H9 (cell line): ENCODE measurements around the gene ZNF358. TPM values are rescaled to one million over a fixed set of nuclear protein-coding genes. Genes with fewer than 3 reads are reported as not detected.

ENCODE experiments used
- DNase-seq: peaks from one replicate; pipeline ENCODE4 v3.0.0-alpha.2; 2017
- H2AFZ ChIP-seq: one replicate; pipeline ENCODE4 v1.6.1; 2013; ENCODE audit warnings: mild to moderate bottlenecking, low read length, control low read depth, moderate library complexity
- H2AK5ac ChIP-seq: 2 replicates; pipeline ENCODE4 v1.6.1; 2013; ENCODE audit warnings: low read length, control low read depth, mixed read lengths; ENCODE audit not compliant: insufficient read length
- H2BK120ac ChIP-seq: one replicate; pipeline ENCODE4 v1.6.1; 2013; ENCODE audit warnings: low read depth, mild to moderate bottlenecking, low read length, control low read depth, inconsistent platforms; ENCODE audit not compliant: poor library complexity, severe bottlenecking
- H2BK12ac ChIP-seq: 2 replicates; pipeline ENCODE4 v1.6.1; 2013; ENCODE audit warnings: low read length, control low read depth, mixed read lengths, low read depth; ENCODE audit not compliant: insufficient read length
- H2BK15ac ChIP-seq: 2 replicates; pipeline ENCODE4 v1.6.1; 2013; ENCODE audit warnings: low read depth, low read length, control low read depth
- H2BK20ac ChIP-seq: one replicate; pipeline ENCODE4 v1.6.1; 2013; ENCODE audit warnings: low read depth, mild to moderate bottlenecking, low read length, control low read depth, inconsistent platforms; ENCODE audit not compliant: poor library complexity, severe bottlenecking
- H2BK5ac ChIP-seq: 2 replicates; pipeline ENCODE4 v1.6.1; 2013; ENCODE audit warnings: low read length, control low read depth, mixed read lengths; ENCODE audit not compliant: insufficient read length
- H3K14ac ChIP-seq: 2 replicates; pipeline ENCODE4 v1.6.1; 2013; ENCODE audit warnings: low read length, control low read depth; ENCODE audit not compliant: insufficient read depth
- H3K18ac ChIP-seq: 2 replicates; pipeline ENCODE4 v1.6.1; 2013; ENCODE audit warnings: low read depth, mild to moderate bottlenecking, mixed read lengths, low read length, control low read depth; ENCODE audit not compliant: insufficient read length
- H3K23ac ChIP-seq: 2 replicates; pipeline ENCODE4 v1.6.1; 2013; ENCODE audit warnings: low read length, control low read depth, mixed read lengths, low read depth; ENCODE audit not compliant: insufficient read length
- H3K23me2 ChIP-seq: 2 replicates; pipeline ENCODE4 v1.6.1; 2013; ENCODE audit warnings: low read depth, mild to moderate bottlenecking, mixed read lengths, low read length, control low read depth; ENCODE audit not compliant: insufficient read length, poor library complexity, severe bottlenecking
- H3K27ac ChIP-seq: 2 replicates; pipeline ENCODE4 v1.5.1; 2013; ENCODE audit warnings: low read length, control low read depth, mixed read lengths, low read depth; ENCODE audit not compliant: insufficient read length
- H3K27me3 ChIP-seq: 2 replicates; pipeline ENCODE4 v1.6.1; 2013; ENCODE audit warnings: low read length, control low read depth, inconsistent platforms; ENCODE audit not compliant: insufficient read depth
- H3K4ac ChIP-seq: 2 replicates; pipeline ENCODE4 v1.6.1; 2013; ENCODE audit warnings: low read depth, mild to moderate bottlenecking, control low read depth, inconsistent platforms, low read length, moderate library complexity
- H3K4me1 ChIP-seq: 2 replicates; pipeline ENCODE4 v1.6.1; 2013; ENCODE audit warnings: low read length, control low read depth, inconsistent platforms; ENCODE audit not compliant: insufficient read depth
- H3K4me2 ChIP-seq: 2 replicates; pipeline ENCODE4 v1.6.1; 2013; ENCODE audit warnings: low read length, control low read depth, mixed read lengths; ENCODE audit not compliant: insufficient read length, insufficient read depth
- H3K56ac ChIP-seq: 2 replicates; pipeline ENCODE4 v1.6.1; 2013; ENCODE audit warnings: low read depth, mild to moderate bottlenecking, mixed read lengths, low read length, control low read depth; ENCODE audit not compliant: insufficient read length
- H3K79me1 ChIP-seq: 2 replicates; pipeline ENCODE4 v1.6.1; 2013; ENCODE audit warnings: low read depth, mild to moderate bottlenecking, moderate library complexity, low read length, control low read depth, inconsistent platforms; ENCODE audit not compliant: insufficient read depth, poor library complexity, severe bottlenecking
- H3K79me2 ChIP-seq: 2 replicates; pipeline ENCODE4 v1.6.1; 2013; ENCODE audit warnings: low read length, control low read depth, inconsistent platforms; ENCODE audit not compliant: insufficient read depth
- H3K9ac ChIP-seq: 2 replicates; pipeline ENCODE4 v1.6.1; 2013; ENCODE audit warnings: low read length, control low read depth, mixed read lengths; ENCODE audit not compliant: insufficient read length; ENCODE audit errors: extremely low read depth
- H3K9me3 ChIP-seq: one replicate; pipeline ENCODE4 v1.6.1; 2013; ENCODE audit warnings: low read depth, low read length, inconsistent platforms; ENCODE audit not compliant: control insufficient read depth
- H3T11ph ChIP-seq: one replicate; pipeline ENCODE4 v1.6.1; 2013; ENCODE audit warnings: mild to moderate bottlenecking, low read length, control low read depth, inconsistent platforms
- H4K20me1 ChIP-seq: one replicate; pipeline ENCODE4 v1.6.1; 2013; ENCODE audit not compliant: control insufficient read depth, insufficient read length, insufficient read depth
- H4K5ac ChIP-seq: 2 replicates; pipeline ENCODE4 v1.6.1; 2013; ENCODE audit warnings: low read depth, mild to moderate bottlenecking, mixed read lengths, low read length, control low read depth; ENCODE audit not compliant: insufficient read length
- H4K8ac ChIP-seq: replicated peaks from 2 replicates; pipeline ENCODE4 v1.6.1; 2013; ENCODE audit warnings: low read length, control low read depth, mixed read lengths, low read depth; ENCODE audit not compliant: insufficient read length
- H4K91ac ChIP-seq: 2 replicates; pipeline ENCODE4 v1.6.1; 2013; ENCODE audit warnings: low read depth, mild to moderate bottlenecking, moderate library complexity, mixed read lengths, low read length, control low read depth; ENCODE audit not compliant: insufficient read length
- H3K27ac Mint-ChIP-seq, 3 experiments: 2 replicates in 2 of 3; 3 replicates in 1 of 3; pipeline ENCODE4 v1.8.0; 2020 to 2021; ENCODE audit warnings: mixed read lengths in 3 of 3, mild to moderate bottlenecking in 1 of 3, moderate library complexity in 1 of 3
- H3K27me3 Mint-ChIP-seq: 2 replicates; pipeline ENCODE4 v1.8.0; 2021; ENCODE audit warnings: low read depth, mild to moderate bottlenecking, moderate library complexity, mixed read lengths
- H3K36me3 Mint-ChIP-seq, 3 experiments: 2 replicates in 2 of 3; 3 replicates in 1 of 3; pipeline ENCODE4 v1.8.0; 2020 to 2021; ENCODE audit warnings: low read depth in 3 of 3, mixed read lengths in 3 of 3; ENCODE audit not compliant: insufficient read depth in 1 of 3
- H3K4me1 Mint-ChIP-seq, 2 experiments: 2 replicates each; pipeline ENCODE4 v1.8.0; 2020; ENCODE audit warnings: mixed read lengths in 2 of 2
- H3K4me3 Mint-ChIP-seq, 2 experiments: 2 replicates in 1 of 2; 3 replicates in 1 of 2; pipeline ENCODE4 v1.8.0; 2020 to 2021; ENCODE audit warnings: mild to moderate bottlenecking in 2 of 2, mixed read lengths in 2 of 2, moderate library complexity in 1 of 2
- H3K9me3 Mint-ChIP-seq, 2 experiments: 2 replicates in 1 of 2; 3 replicates in 1 of 2; pipeline ENCODE4 v1.8.0; 2020; ENCODE audit warnings: mild to moderate bottlenecking in 2 of 2, mixed read lengths in 2 of 2, moderate library complexity in 1 of 2
- CTCF ChIP-seq: fragments of 200-600 bp; sonication (generic); conservative IDR thresholded peaks from 3 replicates; pipeline ENCODE4 v1.8.0; 2021; ENCODE audit warnings: antibody characterized with exemption, mild to moderate bottlenecking
- WGBS: extraction: QIAGEN DNeasy Blood & Tissue Kit; methylation state at CpG from one replicate; pipeline ENCODE4 v1.1.7; 2013; ENCODE audit warnings: missing lambda C conversion rate, low lambda C conversion rate, mixed read lengths; ENCODE audit not compliant: insufficient read length; ENCODE audit errors: extremely low coverage; 5-methylcytosine and 5-hydroxymethylcytosine counted together
- total RNA-seq: library from RNA; stranded (reverse); gene quantifications from 2 replicates; pipeline ENCODE4 v1.2.1, GENCODE V29; 2021

ZNF358 gene
- total RNA-seq, 1 experiment from 2014 or later: 40.5 TPM

GRCh38 chr19:7507884-7508283 lies 8.0 kb upstream of the ZNF358 start:
- Histone ChIP-seq H3K23me2 (peaks cover 6% of the 10 kb centered on the region), H2BK20ac (no peak overlapping the region), H3K18ac (no peak overlapping the region), H4K5ac (no peak overlapping the region), H3K56ac (no peak overlapping the region), H4K91ac (no peak overlapping the region), H2BK15ac (no peak overlapping the region), H3K79me1 (no peaks in the 10 kb centered on the region), H3K23ac (no peak overlapping the region), H2AK5ac (no peak overlapping the region), H2BK5ac (no peak overlapping the region), H3K4me1 (no peaks in the 10 kb centered on the region; the same call in 1 of the 2 replicates), H3K4ac (no peak overlapping the region), H3K14ac (no peak overlapping the region), H4K8ac (no peak overlapping the region), H3K9ac (no peak overlapping the region), H4K20me1 (no peaks in the 10 kb centered on the region), H3K79me2 (no peaks in the 10 kb centered on the region), H3T11ph (no peak overlapping the region), H2BK120ac (no peak overlapping the region), H3K27me3 (no peaks in the 10 kb centered on the region), H3K9me3 (no peaks in the 10 kb centered on the region), H3K27ac (no peak overlapping the region), H3K4me2 (no peak overlapping the region), H2BK12ac (no peak overlapping the region), H2AFZ (no peak overlapping the region)
- Mint-ChIP-seq H3K27ac (peak overlapping the region in 1 of 3 experiments; percentile 76; a peak in 2 of 7 replicates), H3K27me3 (peaks cover 32% of the 10 kb centered on the region), H3K9me3 (no peaks in the 10 kb centered on the region), H3K4me3 (no peak overlapping the region; a peak in 1 of 5 replicates), H3K4me1 (peaks cover 18 to 27% of the 10 kb centered on the region in 2 experiments), H3K36me3 (no peaks in the 10 kb centered on the region)
- TF ChIP-seq CTCF: no peak
- no CpG with 5 or more reads among the region's 11 CpGs for WGBS
- DNase-seq: peak; percentile 97
